Measurements from ENCODE around the gene TACR2.
A peak's percentile ranks its signal among the peaks of the same experiment; 100 is the strongest.
"Not testable (repeated sequence)": the region's sequence is repeated elsewhere in the genome, so short reads cannot be mapped to it uniquely, and the experiment has no call there.

TACR2 gene

DNA sequence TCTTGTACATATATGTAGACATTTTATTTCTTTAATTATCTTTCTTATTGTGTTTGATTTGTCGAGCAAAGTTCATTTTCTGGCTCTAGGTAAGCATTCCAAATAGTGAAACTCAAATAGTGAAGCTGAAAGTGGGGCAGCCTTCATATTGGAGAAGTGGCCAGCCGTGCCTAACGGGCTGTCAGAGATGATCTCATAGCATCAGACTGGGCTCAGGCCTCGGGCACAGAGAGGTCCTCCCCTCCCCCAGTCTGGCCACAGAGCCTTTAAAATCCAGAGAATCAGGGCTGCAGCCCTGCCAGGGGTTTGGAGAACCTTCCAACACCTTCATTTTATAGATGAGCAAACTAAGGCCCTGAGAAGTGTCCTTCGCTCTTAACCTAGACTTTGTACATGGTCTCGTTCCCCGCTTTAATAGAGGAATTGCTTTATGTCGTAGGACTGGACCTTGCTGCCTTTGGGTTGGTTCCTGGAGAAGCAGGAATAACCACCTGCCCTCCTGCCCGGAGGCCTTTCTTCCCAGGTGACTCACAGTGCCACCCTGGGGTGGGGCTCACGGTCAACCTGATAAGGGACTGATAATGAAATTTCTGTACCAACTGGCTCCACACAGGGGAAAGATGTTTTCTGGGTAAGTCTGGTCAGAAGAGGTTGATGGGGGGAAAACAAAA is 41.8 kb upstream of the TACR2 start:
- Histone ChIP-seq H3K4me1 (ENCODE audit: control insufficient read depth, insufficient read depth, low read length) (peaks cover 28% of the 10 kb centered on the region), H3K4me3 (ENCODE audit: low read length) (no peak overlapping the region), H3K9ac (ENCODE audit: low read length) (no peak overlapping the region), H3K27me3 (replicated peaks; ENCODE audit: control insufficient read depth, insufficient read depth, low read length) (no peaks in the 10 kb centered on the region), H3K9me3 (ENCODE audit: control insufficient read depth, low read length) (no peaks in the 10 kb centered on the region), H3K36me3 (ENCODE audit: control insufficient read depth, insufficient read depth, low read length, severe bottlenecking) (peaks cover 4% of the 10 kb centered on the region)
- DNase-seq (ENCODE audit: low read depth), result no peak

GRCh38 chr10:69457771-69458237 is 41.1 kb upstream of the TACR2 start:
- Histone ChIP-seq H3K4me1 (ENCODE audit: control insufficient read depth, insufficient read depth, low read length) (peaks cover 30% of the 10 kb centered on the region), H3K4me3 (ENCODE audit: low read length) (no peak overlapping the region), H3K36me3 (ENCODE audit: control insufficient read depth, insufficient read depth, low read length, severe bottlenecking) (peaks cover 4% of the 10 kb centered on the region), H3K27me3 (replicated peaks; ENCODE audit: control insufficient read depth, insufficient read depth, low read length) (peaks cover 2% of the 10 kb centered on the region), H3K9me3 (ENCODE audit: control insufficient read depth, low read length) (no peaks in the 10 kb centered on the region), H3K9ac (ENCODE audit: low read length) (no peak overlapping the region)
- no peak for DNase-seq (ENCODE audit: low read depth)

DNA sequence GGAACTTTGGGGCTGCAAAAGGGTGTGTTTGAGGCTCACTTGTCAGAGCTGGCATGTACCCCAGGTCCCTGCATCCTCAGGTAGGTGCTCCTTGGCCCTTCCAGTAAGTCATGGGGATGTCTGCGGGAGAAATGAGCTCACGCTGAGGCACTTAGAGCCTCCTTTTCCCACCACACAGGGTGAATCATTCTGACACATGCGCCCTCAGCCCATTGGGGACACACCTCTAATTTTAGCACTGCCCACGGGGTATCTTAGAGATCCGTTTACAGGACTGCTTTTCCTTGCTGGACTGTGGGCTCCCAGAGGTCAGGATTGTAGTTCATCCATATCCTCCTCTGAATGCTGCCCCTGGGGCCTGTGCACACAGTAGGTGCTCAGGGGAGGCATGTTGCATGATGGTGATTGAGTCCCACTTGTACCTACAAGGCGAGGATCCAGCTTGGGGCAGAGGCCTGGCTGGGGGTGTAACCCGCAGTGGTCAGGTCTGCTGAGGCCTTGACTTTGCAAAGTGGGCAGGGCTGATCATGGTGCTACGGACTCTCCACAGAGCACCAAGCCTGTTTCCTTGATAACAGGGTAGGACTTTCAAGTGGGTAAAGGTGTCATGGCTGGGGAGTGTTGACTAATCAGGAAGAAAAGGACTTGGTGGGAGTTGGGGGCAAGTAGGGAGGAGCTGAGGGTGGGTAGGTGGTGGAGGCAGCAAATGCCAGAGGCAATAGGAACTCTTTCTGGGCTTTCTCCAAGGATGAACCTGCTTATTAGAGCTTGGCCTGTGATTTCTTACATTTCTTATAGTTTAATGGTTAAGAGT is 40.4 kb upstream of the TACR2 start:
- H3K36me3 ChIP-seq (ENCODE audit: control insufficient read depth, insufficient read depth, low read length, severe bottlenecking), result peaks cover 4% of the 10 kb centered on the region
- H3K27me3 ChIP-seq (replicated peaks; ENCODE audit: control insufficient read depth, insufficient read depth, low read length), result peaks cover 3% of the 10 kb centered on the region
- no peak for DNase-seq (ENCODE audit: low read depth)
- no peaks in the 10 kb centered on the region for H3K9me3 ChIP-seq (ENCODE audit: control insufficient read depth, low read length)
- H3K4me1 ChIP-seq (ENCODE audit: control insufficient read depth, insufficient read depth, low read length), result peaks cover 32% of the 10 kb centered on the region
- H3K9ac ChIP-seq (ENCODE audit: low read length), result no peak overlapping the region
- no peak overlapping the region for H3K4me3 ChIP-seq (ENCODE audit: low read length)

DNA sequence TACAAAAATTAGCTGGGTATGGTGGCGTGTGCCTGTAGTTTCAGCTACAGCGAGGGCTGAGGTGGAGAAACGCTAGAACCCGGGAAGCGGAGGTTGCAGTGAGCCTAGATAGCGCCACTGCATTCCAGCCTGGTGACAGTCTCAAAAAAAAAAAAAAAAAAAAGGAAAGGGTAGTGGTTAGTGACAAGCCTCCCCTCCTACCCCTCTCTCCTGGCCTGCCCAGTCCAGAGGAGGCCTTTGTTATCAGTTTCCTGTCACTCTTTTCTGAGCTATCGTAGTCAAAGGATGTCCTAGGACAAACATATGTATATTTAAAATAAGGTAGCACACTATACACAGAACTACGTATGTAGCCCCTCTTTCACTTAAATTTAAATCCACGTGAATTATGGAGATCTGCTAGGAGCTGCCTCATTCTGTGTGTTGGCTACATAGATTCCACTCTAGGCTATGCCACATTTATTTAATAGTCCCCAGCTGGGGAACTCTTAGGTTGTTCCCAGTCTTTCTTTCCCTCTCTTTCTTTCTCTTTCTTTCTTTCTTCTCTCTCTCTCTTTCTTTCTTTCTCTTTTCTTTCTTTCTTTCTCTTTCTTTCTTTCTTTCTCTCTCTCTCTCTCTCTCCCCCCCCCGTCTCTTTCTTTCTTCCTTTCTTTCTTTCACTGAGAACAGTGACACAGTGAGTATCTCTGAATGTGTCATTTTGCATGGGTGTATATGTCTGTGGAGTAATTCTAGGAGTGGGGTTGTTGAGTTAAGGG is 38.5 kb upstream of the TACR2 start:
- no peak for DNase-seq (ENCODE audit: low read depth)
- H3K36me3 ChIP-seq (ENCODE audit: control insufficient read depth, insufficient read depth, low read length, severe bottlenecking), result peaks cover 4% of the 10 kb centered on the region
- peaks cover 9% of the 10 kb centered on the region for H3K27me3 ChIP-seq (replicated peaks; ENCODE audit: control insufficient read depth, insufficient read depth, low read length)
- no peaks in the 10 kb centered on the region for H3K9me3 ChIP-seq (ENCODE audit: control insufficient read depth, low read length)
- no peak overlapping the region for H3K9ac ChIP-seq (ENCODE audit: low read length)
- peaks cover 32% of the 10 kb centered on the region for H3K4me1 ChIP-seq (ENCODE audit: control insufficient read depth, insufficient read depth, low read length)
- H3K4me3 ChIP-seq (ENCODE audit: low read length), result no peak overlapping the region

GRCh38 chr10:69453795-69454194 is 37.1 kb upstream of the TACR2 start:
- Histone ChIP-seq H3K4me1 (ENCODE audit: control insufficient read depth, insufficient read depth, low read length) (peaks cover 38% of the 10 kb centered on the region), H3K9ac (ENCODE audit: low read length) (no peak overlapping the region), H3K4me3 (ENCODE audit: low read length) (no peak overlapping the region), H3K9me3 (ENCODE audit: control insufficient read depth, low read length) (no peaks in the 10 kb centered on the region), H3K27me3 (replicated peaks; ENCODE audit: control insufficient read depth, insufficient read depth, low read length) (peaks cover 9% of the 10 kb centered on the region), H3K36me3 (ENCODE audit: control insufficient read depth, insufficient read depth, low read length, severe bottlenecking) (peaks cover 4% of the 10 kb centered on the region)
- DNase-seq (ENCODE audit: low read depth), result no peak

DNA sequence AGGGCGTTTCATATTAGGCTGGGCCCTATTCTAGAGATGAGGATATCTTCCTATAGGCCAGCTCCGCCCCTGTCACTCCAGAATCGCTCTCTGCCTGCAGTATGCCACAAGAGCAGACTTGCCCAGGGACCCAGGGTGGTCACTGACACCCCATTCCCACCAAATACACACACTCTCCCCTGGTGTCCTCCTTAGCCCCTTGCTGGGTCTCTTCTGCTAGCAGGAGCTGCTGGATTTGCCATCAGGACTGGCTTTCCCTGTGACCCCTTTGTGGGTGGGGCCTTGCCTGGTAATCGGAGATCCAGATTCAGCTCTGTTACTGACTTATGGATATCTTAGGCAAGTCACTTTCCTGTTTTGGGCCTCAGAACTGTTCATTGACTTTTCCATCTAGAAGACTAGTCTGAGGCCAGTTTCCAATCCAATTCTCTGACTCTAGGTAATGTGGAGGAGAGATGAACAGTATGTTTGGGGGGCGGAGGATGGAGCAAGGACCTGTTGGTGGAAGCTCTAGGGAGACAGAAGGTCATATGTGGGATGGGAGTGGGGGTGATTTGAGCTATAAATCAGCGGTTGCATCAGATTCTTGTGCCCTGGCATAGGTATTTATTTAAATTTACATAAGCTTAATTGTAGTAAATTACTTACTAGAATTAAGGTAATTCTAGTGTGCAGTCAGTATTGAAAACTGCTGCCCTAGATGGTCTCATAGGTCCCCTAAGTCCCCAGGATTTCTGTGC is 36.1 kb upstream of the TACR2 start:
- Histone ChIP-seq H3K27me3 (replicated peaks; ENCODE audit: control insufficient read depth, insufficient read depth, low read length) (peaks cover 9% of the 10 kb centered on the region), H3K36me3 (ENCODE audit: control insufficient read depth, insufficient read depth, low read length, severe bottlenecking) (peaks cover 4% of the 10 kb centered on the region), H3K9me3 (ENCODE audit: control insufficient read depth, low read length) (no peaks in the 10 kb centered on the region), H3K4me3 (ENCODE audit: low read length) (peak overlapping the region; percentile 24), H3K9ac (ENCODE audit: low read length) (no peak overlapping the region), H3K4me1 (ENCODE audit: control insufficient read depth, insufficient read depth, low read length) (peaks cover 38% of the 10 kb centered on the region)
- no peak for DNase-seq (ENCODE audit: low read depth)

- Histone ChIP-seq H3K4me1 (ENCODE audit: control insufficient read depth, insufficient read depth, low read length) (peaks cover 35% of the 10 kb centered on the region), H3K4me3 (ENCODE audit: low read length) (peak overlapping the region; percentile 83), H3K9ac (ENCODE audit: low read length) (peak overlapping the region; percentile 76), H3K36me3 (ENCODE audit: control insufficient read depth, insufficient read depth, low read length, severe bottlenecking) (peaks cover 4% of the 10 kb centered on the region), H3K9me3 (ENCODE audit: control insufficient read depth, low read length) (no peaks in the 10 kb centered on the region), H3K27me3 (replicated peaks; ENCODE audit: control insufficient read depth, insufficient read depth, low read length) (peaks cover 9% of the 10 kb centered on the region)
- no peak for DNase-seq (ENCODE audit: low read depth)
Observed at GRCh38 chr10:69451784-69452251, 35.1 kb upstream of the TACR2 start.

DNA sequence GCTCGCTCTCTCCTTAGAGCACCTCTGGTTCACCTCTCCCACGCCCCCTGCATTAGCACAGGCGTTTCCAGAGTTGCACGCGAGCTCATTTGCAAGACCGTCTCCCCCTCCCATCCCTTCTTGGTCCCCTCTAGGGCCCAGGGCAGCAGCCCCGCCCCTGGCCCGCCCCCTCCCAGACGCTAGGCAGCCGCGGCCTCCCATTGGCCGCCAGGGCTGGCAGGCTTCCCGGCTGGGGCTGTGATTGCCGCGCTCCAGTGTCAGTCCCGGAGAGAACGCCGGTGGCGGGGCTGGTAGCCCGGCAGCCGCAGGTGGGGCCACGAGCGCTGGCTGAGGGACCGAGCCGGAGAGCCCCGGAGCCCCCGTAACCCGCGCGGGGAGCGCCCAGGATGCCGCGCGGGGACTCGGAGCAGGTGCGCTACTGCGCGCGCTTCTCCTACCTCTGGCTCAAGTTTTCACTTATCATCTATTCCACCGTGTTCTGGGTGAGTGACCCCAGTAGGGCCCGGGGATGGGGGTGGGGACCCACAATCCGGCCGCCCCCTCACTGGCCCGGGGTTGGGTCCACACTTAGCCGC is 34.6 kb upstream of the TACR2 start, which contains the start of gene TSPAN15:
Gene TSPAN15, plus strand, starts transcription at position 257 of the 575 bp plus-strand sequence. Its CDS starts 130 bp downstream, at position 387.
- Histone ChIP-seq H3K36me3 (ENCODE audit: control insufficient read depth, insufficient read depth, low read length, severe bottlenecking) (no peaks in the 10 kb centered on the region), H3K4me3 (ENCODE audit: low read length) (peak within 1 kb of the TSS; percentile 83), H3K4me1 (ENCODE audit: control insufficient read depth, insufficient read depth, low read length) (peaks cover 38% of the 10 kb centered on the region), H3K27me3 (replicated peaks; ENCODE audit: control insufficient read depth, insufficient read depth, low read length) (peaks cover 9% of the 10 kb centered on the region), H3K9me3 (ENCODE audit: control insufficient read depth, low read length) (no peaks in the 10 kb centered on the region), H3K9ac (ENCODE audit: low read length) (peak within 1 kb of the TSS; percentile 76)
- DNase-seq (ENCODE audit: low read depth), result peak; percentile 81

DNA sequence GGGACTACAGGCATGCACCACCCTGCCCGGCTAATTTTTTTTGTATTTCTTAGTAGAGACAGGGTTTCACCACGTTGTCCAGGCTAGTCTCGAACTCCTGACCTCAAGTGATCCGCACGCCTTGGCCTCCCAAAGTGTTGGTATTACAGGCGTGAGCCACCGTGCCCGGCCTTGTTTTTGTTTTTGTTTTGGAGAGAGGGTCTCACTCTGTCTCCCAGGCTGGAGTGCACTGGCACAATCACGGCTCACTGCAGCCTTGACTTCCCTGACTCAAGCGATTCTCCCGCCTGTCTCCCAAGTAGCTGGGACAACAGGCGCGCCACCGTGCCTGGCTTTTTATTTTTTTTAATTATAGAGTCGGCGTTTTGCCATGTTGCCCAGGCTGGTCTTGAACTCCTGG is 33.7 kb upstream of the TACR2 start:
- not testable (repeated sequence) for H3K27me3 ChIP-seq (replicated peaks; ENCODE audit: control insufficient read depth, insufficient read depth, low read length); H3K36me3 ChIP-seq (ENCODE audit: control insufficient read depth, insufficient read depth, low read length, severe bottlenecking); H3K4me3 ChIP-seq (ENCODE audit: low read length); DNase-seq (ENCODE audit: low read depth); H3K9me3 ChIP-seq (ENCODE audit: control insufficient read depth, low read length)
- Histone ChIP-seq H3K9ac (ENCODE audit: low read length) (peak overlapping the region; percentile 72), H3K4me1 (ENCODE audit: control insufficient read depth, insufficient read depth, low read length) (peaks cover 47% of the 10 kb centered on the region)

DNA sequence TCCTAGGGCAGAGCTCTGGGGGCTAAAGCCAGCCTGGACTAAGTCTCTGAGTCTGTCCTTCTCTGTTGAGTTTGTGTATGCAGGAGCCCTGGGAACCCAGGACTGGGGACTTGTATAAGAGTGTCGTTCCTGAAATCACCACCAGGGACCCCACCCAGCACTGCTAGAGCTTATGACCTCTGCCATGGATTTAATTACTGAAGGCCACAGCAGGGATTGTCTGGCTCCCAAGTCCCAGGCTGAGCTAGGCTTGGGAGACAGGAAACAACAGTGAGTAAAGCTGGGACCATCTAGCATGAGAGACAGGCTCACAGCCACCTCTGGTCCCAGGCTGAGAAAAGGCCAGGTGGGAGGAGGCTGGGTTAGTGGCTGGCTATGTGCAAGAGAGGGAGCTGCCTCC is 33.1 kb upstream of the TACR2 start:
- Histone ChIP-seq H3K4me3 (ENCODE audit: low read length) (no peak overlapping the region), H3K9ac (ENCODE audit: low read length) (peak overlapping the region; percentile 72), H3K9me3 (ENCODE audit: control insufficient read depth, low read length) (no peaks in the 10 kb centered on the region), H3K4me1 (ENCODE audit: control insufficient read depth, insufficient read depth, low read length) (peaks cover 53% of the 10 kb centered on the region), H3K36me3 (ENCODE audit: control insufficient read depth, insufficient read depth, low read length, severe bottlenecking) (no peaks in the 10 kb centered on the region), H3K27me3 (replicated peaks; ENCODE audit: control insufficient read depth, insufficient read depth, low read length) (peaks cover 9% of the 10 kb centered on the region)
- peak; percentile 44 for DNase-seq (ENCODE audit: low read depth)

All from adipocyte (in vitro differentiated cells).